GM21786 (cell line): ENCODE results near the gene ATP5F1D.

Source experiments
- ATAC-seq: cut with Tn5 transposase; IDR thresholded peaks from one replicate; pipeline ENCODE4 v1.9.1; 2021; ENCODE audit not compliant: unreplicated experiment

Gene ATP5F1D

DNA sequence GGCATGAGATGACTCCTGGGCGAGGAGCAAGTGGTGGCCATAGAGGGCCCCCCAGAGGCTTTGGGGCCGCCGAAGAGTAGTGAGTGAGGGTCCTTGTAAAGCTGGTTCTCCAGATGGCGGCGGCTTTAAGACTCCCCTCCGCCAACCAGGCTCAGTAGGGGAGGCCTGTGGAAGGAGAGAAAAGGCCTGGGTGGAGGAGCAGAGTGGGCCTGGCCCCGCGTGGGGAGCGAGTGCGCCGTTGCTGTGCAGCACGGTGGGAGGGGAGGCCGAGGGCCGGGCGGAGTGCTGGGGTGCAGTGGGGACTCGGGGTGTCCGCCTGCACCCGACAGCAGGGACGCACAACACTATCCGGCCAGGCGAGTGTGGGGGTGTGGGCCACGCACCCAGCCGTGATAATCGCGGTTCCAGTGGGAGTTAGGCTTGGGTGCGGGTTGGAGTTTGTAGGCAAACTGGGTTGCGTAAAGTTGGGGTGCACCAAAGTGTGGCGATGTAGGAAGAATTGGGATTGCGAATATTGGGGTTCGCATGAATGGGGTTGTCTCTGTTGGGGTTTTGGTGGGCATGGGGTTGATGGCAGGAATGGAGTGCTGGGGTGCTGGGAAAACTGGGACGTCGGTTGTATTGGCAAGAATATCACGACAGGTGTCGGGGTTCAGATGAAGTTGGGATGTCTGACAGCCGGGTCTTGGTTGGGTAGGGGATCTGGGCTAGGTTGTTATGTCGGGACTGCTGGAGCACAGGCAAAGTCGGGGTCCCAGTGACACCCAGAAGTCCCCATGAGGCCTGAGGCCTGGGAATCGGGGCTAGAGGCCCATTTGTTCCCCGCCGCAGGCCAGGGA lies 26.9 kb downstream of the ATP5F1D start:
- no peak for ATAC-seq

DNA sequence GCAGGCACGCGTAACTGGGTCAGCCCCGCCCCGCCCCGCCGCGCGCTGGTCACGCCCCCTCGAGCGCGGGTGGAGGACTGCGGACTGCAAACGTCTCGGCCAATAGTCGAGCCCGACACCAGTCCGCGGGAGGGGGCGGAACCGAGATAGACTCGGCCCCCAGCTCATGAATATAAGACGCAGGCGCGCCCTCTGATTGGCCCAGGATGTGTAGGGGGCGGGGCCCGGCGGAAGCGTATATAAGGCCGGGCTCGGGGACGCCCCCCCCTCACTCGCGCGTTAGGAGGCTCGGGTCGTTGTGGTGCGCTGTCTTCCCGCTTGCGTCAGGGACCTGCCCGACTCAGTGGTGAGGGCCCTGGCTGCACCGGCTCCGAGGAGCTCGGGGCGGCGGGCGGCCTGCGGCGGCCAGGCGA lies 27.5 kb downstream of the ATP5F1D start, which contains the start of gene CIRBP:
Gene CIRBP, plus strand, starts transcription at position 268 of the 413 bp plus-strand sequence. CDS start 1,602 bp downstream, outside the sequence.
- ATAC-seq, result peak; percentile 59

- peak; percentile 15 for ATAC-seq
Measured at GRCh38 chr19:1269478-1270212, 28.1 kb downstream of the ATP5F1D start.

DNA sequence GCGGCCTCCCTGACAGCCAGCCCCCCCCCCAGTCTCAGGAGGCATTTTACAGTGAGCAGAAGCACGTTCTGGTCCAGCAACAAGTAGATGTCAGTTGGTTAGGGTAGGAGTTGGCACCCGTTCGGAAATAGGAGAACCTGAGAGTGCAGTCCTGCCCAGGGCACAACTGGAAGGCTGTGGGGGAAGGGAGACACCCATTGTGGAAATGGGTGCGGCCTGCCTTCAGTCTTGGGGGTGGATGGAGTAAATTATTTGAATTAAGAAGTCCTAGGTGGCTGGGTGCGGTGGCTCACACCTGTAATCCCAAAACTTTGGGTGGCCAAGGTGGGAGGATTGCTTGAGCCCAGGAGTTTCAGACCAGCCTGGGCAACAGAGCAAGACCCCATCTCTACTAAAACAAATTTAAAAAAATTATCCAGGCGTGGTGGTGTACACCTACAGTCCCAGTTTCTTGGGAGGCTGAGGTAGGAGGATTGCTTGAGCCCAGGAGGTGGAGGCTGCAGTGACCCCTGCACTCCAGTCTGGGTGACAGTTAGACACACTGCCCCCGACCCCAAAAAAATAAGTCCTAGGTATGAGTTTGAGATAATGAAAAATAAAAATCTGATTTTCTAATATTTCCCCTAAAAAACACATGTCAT lies 28.8 kb downstream of the ATP5F1D start:
- ATAC-seq, result no peak

DNA sequence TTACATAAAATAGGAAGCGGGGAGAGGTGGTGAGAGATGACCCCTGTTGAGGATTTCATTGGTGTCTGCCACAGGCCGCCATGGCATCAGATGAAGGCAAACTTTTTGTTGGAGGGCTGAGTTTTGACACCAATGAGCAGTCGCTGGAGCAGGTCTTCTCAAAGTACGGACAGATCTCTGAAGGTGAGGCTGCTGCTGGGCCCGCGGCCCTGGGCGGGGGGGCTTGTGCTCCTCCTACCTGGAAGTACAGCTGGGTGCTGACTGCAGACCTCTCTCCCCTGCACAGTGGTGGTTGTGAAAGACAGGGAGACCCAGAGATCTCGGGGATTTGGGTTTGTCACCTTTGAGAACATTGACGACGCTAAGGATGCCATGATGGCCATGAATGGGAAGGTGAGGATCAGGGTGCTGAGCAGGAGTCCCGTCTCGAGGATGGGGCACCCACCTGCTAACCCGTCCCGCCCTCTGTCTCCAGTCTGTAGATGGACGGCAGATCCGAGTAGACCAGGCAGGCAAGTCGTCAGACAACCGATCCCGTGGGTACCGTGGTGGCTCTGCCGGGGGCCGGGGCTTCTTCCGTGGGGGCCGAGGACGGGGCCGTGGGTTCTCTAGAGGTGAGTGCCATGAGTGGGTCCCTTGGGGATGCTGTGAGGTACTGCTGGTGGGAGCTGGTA lies 29.4 kb downstream of the ATP5F1D start:
- ATAC-seq, result no peak

DNA sequence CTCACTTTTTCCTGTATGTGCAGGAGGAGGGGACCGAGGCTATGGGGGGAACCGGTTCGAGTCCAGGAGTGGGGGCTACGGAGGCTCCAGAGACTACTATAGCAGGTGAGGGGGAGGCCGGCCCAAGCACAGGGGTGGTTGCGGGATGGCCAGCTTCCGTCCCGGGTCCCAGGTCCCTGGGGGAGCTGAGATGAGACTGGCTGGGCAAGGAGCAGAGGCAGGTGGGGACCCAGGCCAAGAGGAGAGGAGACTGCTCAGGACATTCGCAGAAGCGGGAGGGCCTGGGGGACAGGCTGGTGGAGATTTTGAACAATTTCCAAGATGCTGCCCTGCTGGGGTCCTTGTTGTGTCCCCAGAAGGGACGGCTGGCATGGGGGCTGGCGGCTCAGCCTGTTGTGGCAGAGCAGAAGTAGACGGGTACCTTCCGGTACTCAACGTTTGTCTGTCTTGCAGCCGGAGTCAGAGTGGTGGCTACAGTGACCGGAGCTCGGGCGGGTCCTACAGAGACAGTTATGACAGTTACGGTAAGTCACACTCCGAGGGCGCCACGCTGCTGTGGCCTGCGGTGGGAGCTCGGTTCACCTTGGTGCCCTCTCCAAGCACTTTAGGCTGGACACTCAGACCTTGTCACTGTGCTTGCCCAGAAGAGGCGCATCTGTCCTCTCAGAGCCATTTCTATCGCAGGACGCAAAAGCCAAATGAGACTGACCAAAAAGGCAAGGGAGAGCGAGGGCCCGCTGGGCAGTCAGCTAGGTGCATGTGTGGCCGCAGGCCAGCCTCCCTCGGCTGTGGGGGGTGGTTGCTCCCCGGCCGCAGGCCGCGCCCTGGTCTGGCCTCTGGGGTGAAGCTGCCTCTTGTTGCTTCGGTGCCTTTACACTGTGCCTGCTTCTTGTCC lies 30.2 kb downstream of the ATP5F1D start:
- ATAC-seq, result no peak

DNA sequence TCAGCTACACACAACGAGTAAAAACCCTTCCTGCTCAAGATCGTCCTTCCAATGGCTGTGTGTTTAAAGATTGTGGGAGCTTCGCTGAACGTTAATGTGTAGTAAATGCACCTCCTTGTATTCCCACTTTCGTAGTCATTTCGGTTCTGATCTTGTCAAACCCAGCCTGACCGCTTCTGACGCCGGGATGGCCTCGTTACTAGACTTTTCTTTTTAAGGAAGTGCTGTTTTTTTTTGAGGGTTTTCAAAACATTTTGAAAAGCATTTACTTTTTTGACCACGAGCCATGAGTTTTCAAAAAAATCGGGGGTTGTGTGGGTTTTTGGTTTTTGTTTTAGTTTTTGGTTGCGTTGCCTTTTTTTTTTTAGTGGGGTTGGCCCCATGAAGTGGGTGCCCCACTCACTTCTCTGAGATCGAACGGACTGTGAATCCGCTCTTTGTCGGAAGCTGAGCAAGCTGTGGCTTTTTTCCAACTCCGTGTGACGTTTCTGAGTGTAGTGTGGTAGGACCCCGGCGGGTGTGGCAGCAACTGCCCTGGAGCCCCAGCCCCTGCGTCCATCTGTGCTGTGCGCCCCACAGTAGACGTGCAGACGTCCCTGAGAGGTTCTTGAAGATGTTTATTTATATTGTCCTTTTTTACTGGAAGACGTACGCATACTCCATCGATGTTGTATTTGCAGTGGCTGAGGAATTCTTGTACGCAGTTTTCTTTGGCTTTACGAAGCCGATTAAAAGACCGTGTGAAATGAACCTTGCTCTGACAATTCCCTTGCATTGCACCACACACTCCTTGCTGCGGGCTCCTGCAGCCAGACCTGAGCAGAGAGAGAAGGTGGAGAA lies 31.1 kb downstream of the ATP5F1D start:
- no peak for ATAC-seq

GRCh38 chr19:1273263-1274041 lies 31.9 kb downstream of the ATP5F1D start:
- ATAC-seq, result no peak

- no peak for ATAC-seq
Measured at GRCh38 chr19:1274081-1274851, 32.7 kb downstream of the ATP5F1D start.

DNA sequence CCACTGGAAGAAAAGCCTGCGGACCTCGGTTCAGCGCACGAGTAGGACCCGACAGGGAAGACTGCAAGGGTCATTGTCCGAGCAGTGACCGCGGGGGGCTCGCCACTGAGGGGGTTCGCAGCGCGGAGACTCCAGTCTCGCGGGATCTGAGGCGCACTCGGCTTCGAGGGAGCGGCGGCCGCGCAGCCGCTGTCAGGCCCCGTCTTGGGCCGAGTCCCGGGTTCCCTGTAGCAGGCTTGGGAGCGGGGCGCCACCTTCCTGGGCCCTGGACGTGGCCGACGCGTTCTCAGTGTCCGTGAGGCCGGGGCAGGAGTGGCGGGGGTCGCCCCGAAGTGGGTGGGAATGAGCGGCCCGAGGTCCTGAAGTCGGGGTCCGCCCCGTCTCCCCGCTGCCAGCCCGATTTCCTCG lies 33.3 kb downstream of the ATP5F1D start:
- no peak for ATAC-seq

GRCh38 chr19:1275260-1275975 lies 33.9 kb downstream of the ATP5F1D start, which contains the start of gene FAM174C:
Gene FAM174C, plus strand, starts transcription at chr19:1275530. Its CDS starts 20 bp downstream, at chr19:1275550.
- ATAC-seq, result peak; percentile 70

DNA sequence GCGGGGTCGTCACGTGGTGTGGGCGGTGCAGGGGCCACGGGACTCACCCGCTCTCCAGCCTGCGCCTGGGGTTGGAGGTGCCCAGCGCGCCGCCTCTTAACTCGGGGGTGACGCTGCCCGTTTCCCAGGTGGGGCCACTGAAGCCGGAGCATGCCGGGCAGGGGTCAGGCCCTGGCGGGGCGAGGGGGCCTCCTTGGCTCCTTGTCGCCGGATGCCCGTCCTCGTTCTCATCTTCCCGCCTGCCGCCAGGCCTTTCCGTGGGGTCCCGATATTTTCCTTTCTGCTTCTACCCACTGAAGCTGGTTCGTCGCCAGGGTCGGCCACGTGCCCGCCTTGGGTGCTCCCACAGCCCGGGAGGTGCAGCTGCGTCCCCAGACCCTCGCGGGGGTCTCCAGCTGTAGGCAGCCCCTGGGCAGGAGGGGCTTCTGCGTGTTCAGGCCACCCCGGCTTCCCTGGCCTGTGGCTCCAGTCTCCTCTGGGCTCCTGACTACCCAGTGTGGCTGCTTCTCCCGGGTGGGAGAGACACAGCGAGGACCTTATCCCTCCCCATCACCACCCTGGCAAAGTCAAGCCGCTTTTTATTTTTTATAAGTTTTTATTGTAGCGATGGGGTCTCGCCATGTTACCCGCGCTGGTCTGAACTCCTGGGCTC lies 34.6 kb downstream of the ATP5F1D start:
- ATAC-seq, result no peak

- no peak for ATAC-seq
Measured at GRCh38 chr19:1276628-1277022, 35.1 kb downstream of the ATP5F1D start.

- ATAC-seq, result no peak
Measured at GRCh38 chr19:1277061-1277460, 35.5 kb downstream of the ATP5F1D start.

GRCh38 chr19:1278074-1278473 lies 36.5 kb downstream of the ATP5F1D start:
- ATAC-seq, result no peak
